Sigmoid colon (tissue), 7 donors: ENCODE measurements around the gene CCDC90B. TPM values are rescaled to one million over a fixed set of nuclear protein-coding genes. Genes with fewer than 3 reads are reported as not detected.

ENCODE experiments used
- DNase-seq: peaks from one replicate; pipeline ENCODE4 v3.0.0-alpha.2; 2019
- H3K27ac ChIP-seq, 4 donors: fragments of 200-600 bp; sonication (generic); one replicate each; pipeline ENCODE4 v1.5.1; 2016 to 2019; ENCODE audit warnings: mild to moderate bottlenecking in 1 of 4
- H3K27me3 ChIP-seq, 3 donors: fragments of 200-600 bp; sonication (generic); one replicate each; pipeline ENCODE4 v1.5.1; 2019; ENCODE audit warnings: mild to moderate bottlenecking in 1 of 3
- H3K36me3 ChIP-seq, 4 donors: fragments of 200-600 bp; sonication (generic); one replicate each; pipeline ENCODE4 v1.5.1; 2016 to 2019
- H3K4me1 ChIP-seq, 4 donors: fragments of 200-600 bp; sonication (generic); one replicate each; pipeline ENCODE4 v1.5.1; 2017 to 2019
- H3K4me3 ChIP-seq, 4 donors: fragments of 200-600 bp; sonication (generic); one replicate each; pipeline ENCODE4 v1.5.1; 2017 to 2019; ENCODE audit warnings: mild to moderate bottlenecking in 2 of 4, moderate library complexity in 1 of 4
- H3K9me3 ChIP-seq, 4 donors: fragments of 200-600 bp in 3 of 4; sonication (generic) in 3 of 4; one replicate each; pipeline versions ENCODE4 v1.5.1 to v1.6.1; 2013 to 2019
- CTCF ChIP-seq, 4 experiments: fragments of 450-650 bp in 3 of 4; fragments of 200-600 bp in 1 of 4; IDR thresholded peaks; one replicate each; pipeline ENCODE4 v1.5.1; 2016 to 2019; ENCODE audit warnings: antibody characterized with exemption in 4 of 4, mild to moderate bottlenecking in 3 of 4, moderate library complexity in 2 of 4
- EP300 ChIP-seq, 4 donors: sonication (generic); formaldehyde crosslinking; IDR thresholded peaks; one replicate each; pipeline ENCODE4 v1.6.1; 2017; ENCODE audit warnings: antibody characterized with exemption in 4 of 4
- POLR2A ChIP-seq, 2 donors: fragments of 450-650 bp; IDR thresholded peaks; one replicate each; pipeline ENCODE4 v1.6.1; 2016; ENCODE audit warnings: antibody characterized with exemption in 2 of 2, mild to moderate bottlenecking in 2 of 2, moderate library complexity in 2 of 2
- POLR2AphosphoS5 ChIP-seq, 4 donors: sonication (generic); formaldehyde crosslinking; IDR thresholded peaks; one replicate each; pipeline ENCODE4 v1.6.1; 2017; ENCODE audit warnings: antibody characterized with exemption in 4 of 4
- WGBS, 2 donors: extraction: QIAGEN DNeasy Blood & Tissue Kit; methylation state at CpG; one replicate each; pipeline ENCODE4 v1.1.7; 2013; 5-methylcytosine and 5-hydroxymethylcytosine counted together
- intact Hi-C: fragments of 100-400 bp; cut with DNase I; formaldehyde crosslinking; loops from one replicate; pipeline ENCODE4 v1.15.1; 2023
- polyA plus RNA-seq, 3 donors: library from polyadenylated mRNA; stranded (reverse); fragments of 200-250 nt; gene quantifications; one replicate each; pipeline ENCODE4 v1.2.3, GENCODE V29; 2013
- small RNA-seq, 3 donors: library from RNA; depleted of rRNA; stranded (forward); fragments of <200 nt; gene quantifications; one replicate each; pipeline ENCODE3, GENCODE V24; 2016
- total RNA-seq, 4 donors: library from RNA; depleted of rRNA; stranded (reverse); fragments of >200 nt; gene quantifications; one replicate each; pipeline ENCODE4 v1.1.0, GENCODE V29; 2016
- donor health status: healthy with polysubstance abuse.
- donor health status: Bipolar disorder and iron deficiency.
- donor health status: healthy.

CCDC90B gene
- total and polyA plus RNA-seq, 7 donors, result 28.6 to 51.3 (median 44.4) TPM

GRCh38 chr11:83221694-83222093 lies 64.5 kb downstream of the CCDC90B start:
- Histone ChIP-seq H3K27ac (no peak overlapping the region), H3K27me3 (no peaks in the 10 kb centered on the region), H3K4me1 (no peaks in the 10 kb centered on the region), H3K9me3 (no peaks in the 10 kb centered on the region), H3K4me3 (no peak overlapping the region), H3K36me3 (no peaks in the 10 kb centered on the region)
- intact Hi-C loops, result no loop called here
- no peak for TF ChIP-seq EP300 (IDR thresholded peaks at IDR 0.05)
- no peak for TF ChIP-seq POLR2A (IDR thresholded peaks at IDR 0.05)
- no peak for TF ChIP-seq CTCF (IDR thresholded peaks at IDR 0.05)
- no peak for DNase-seq

DNA sequence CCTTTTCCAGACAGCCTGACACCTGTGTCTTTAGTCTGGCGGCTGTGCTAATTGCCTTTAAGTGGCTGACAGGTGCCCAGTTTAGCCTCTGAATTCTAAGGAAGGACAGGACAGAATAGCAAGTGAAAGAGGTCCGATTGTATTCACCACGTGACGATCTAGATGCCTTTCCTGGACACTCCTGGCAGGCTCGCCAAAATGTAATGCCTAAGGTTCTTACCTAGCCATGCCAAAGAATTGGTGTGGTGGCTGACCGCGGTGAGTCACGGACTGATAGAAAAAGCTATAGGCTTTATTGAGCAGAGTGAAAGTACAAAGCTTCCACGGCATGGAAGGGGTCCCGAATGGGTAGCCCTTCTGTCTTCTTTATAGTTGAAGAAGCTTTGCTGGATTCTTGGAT lies 65.9 kb downstream of the CCDC90B start:
- Histone ChIP-seq H3K27me3 (no peaks in the 10 kb centered on the region), H3K4me1 (no peaks in the 10 kb centered on the region), H3K27ac (no peak overlapping the region), H3K36me3 (no peaks in the 10 kb centered on the region), H3K9me3 (no peaks in the 10 kb centered on the region), H3K4me3 (no peak overlapping the region)
- TF ChIP-seq POLR2AphosphoS5 (IDR thresholded peaks at IDR 0.05), result no peak
- TF ChIP-seq CTCF (IDR thresholded peaks at IDR 0.05), result no peak
- TF ChIP-seq POLR2A (IDR thresholded peaks at IDR 0.05), result no peak
- no peak for TF ChIP-seq EP300 (IDR thresholded peaks at IDR 0.05)
- intact Hi-C loops, result no loop called here
- DNase-seq, result no peak
- WGBS, 2 donors, result 85 to 91% methylated on average over 10 of the region's 10 CpGs

DNA sequence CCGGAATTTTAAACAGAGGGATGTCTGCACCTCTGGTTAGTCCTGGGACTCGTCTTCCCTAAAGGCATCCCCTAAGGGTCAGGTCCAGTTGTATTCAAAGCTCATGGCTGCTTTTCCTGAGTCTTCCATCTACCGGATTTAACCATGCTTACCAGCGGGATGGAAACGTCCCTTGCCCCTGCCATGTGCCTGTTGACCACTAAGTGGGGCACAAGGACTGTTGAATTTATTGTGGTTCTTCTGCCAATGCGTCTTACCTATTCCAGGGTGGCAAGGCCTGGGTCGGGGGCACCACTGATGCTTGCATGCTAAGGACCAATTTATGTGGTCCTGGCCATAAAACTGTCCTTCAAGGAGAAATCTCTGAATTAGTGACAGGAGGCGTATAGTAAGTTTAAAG lies 67.1 kb downstream of the CCDC90B start:
- peaks cover 0 to 3% (median 0%) of the 10 kb centered on the region in 4 donors for H3K36me3 ChIP-seq

More for the DNA sequence above, 67.1 kb downstream of the CCDC90B start:
- intact Hi-C loops, result no loop called here
- H3K27ac ChIP-seq, result no peak overlapping the region
- no peak for DNase-seq
- no peak overlapping the region for H3K4me3 ChIP-seq
- H3K4me1 ChIP-seq, result no peaks in the 10 kb centered on the region
- 86 to 87% methylated on average over 8 of the region's 8 CpGs for WGBS, 2 donors
- TF ChIP-seq EP300 (IDR thresholded peaks at IDR 0.05) (no peak), CTCF (IDR thresholded peaks at IDR 0.05) (no peak), POLR2AphosphoS5 (IDR thresholded peaks at IDR 0.05) (no peak), POLR2A (IDR thresholded peaks at IDR 0.05) (no peak)
- no peaks in the 10 kb centered on the region for H3K27me3 ChIP-seq
- no peaks in the 10 kb centered on the region for H3K9me3 ChIP-seq

Small RNA genes within 50 kb of the gene (small RNA-seq; reads per million reads assigned to genes)
- gene AP000873.5, result 0 reads per million in 3 donors

Other genes starting within 250 kb of the CCDC90B start
- 10 to 100 TPM; 22.2 to 29.9 (median 26.3) TPM for gene RAB30, start 214.5 kb downstream of the CCDC90B start, total RNA-seq
- 10 to 100 TPM in 2 of 3 donors, 1 to 10 TPM in 1; 6.0 to 27.7 (median 12.4) TPM for gene RAB30, start 214.5 kb downstream of the CCDC90B start, polyA plus RNA-seq
- gene PCF11, start 129.2 kb downstream of the CCDC90B start, total RNA-seq, result 10 to 100 TPM; 62.0 to 78.2 (median 66.3) TPM
- 10 to 100 TPM; 12.7 to 34.4 (median 13.2) TPM for gene PCF11, start 129.2 kb downstream of the CCDC90B start, polyA plus RNA-seq
- 10 to 100 TPM in 3 of 4 donors, 1 to 10 TPM in 1; 9.6 to 12.2 (median 11.0) TPM for gene ANKRD42, start 92.7 kb downstream of the CCDC90B start, total RNA-seq
- 1 to 10 TPM; 4.2 to 5.4 (median 5.3) TPM for gene ANKRD42, start 92.7 kb downstream of the CCDC90B start, polyA plus RNA-seq